Measurements from ENCODE around the gene EOGT.

Gene EOGT

GRCh38 chr3:69009559-69010410, 3.7 kb downstream of the EOGT start:
- in situ Hi-C loops (cut with MboI; ENCODE audit: low sequenced_read_pairs), result no loop called here

GRCh38 chr3:69008980-69009379, 4.5 kb downstream of the EOGT start:
- in situ Hi-C loops (cut with MboI; ENCODE audit: low sequenced_read_pairs), result no loop called here

GRCh38 chr3:69005791-69006482, 7.5 kb downstream of the EOGT start:
- in situ Hi-C loops (cut with MboI; ENCODE audit: low sequenced_read_pairs), result no loop called here

DNA sequence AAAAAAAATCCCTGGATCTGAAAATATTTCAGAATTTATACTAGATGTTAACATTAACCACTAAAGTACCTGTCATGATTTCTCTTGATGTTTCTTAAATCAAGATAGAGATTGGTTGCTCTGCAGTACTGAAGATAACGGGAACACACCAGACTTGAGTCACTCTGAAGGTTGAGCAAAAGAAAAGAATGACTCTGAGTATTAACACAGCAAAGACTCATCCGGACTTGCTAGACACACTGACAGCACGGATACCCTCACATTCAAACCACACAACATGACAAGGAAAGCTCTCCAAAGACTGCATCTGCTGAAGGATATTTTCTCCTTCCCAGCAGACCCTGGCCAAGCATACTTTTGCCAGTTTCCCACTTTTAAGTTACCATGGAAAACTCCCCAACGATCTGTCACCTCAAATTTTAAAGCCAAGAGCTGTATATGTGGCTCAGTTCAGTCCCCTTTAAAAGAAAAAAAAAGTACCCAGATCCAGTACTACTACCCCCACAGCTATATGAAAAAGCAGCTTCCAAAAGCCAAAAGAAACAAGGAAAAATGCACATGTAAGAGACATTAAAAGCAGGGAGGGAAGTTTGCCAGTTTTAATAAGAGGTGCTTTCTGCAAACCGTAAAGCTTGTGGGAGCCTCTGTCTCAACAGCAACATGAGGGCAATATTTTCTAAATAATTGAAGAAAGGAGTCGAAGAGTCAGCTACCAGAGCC, 8.3 kb downstream of the EOGT start:
- in situ Hi-C loops (cut with MboI; ENCODE audit: low sequenced_read_pairs), result no loop called here

GRCh38 chr3:69004138-69004537, 9.3 kb downstream of the EOGT start:
- in situ Hi-C loops (cut with MboI; ENCODE audit: low sequenced_read_pairs), result no loop called here

- in situ Hi-C loops (cut with MboI; ENCODE audit: low sequenced_read_pairs), result no loop called here
These were observed 13.9 kb downstream of the EOGT start for GRCh38 chr3:68999605-69000004.

GRCh38 chr3:68999158-68999557, 14.3 kb downstream of the EOGT start:
- in situ Hi-C loops (cut with MboI; ENCODE audit: low sequenced_read_pairs), result no loop called here

- in situ Hi-C loops (cut with MboI; ENCODE audit: low sequenced_read_pairs), result no loop called here
These were observed 15.6 kb downstream of the EOGT start for GRCh38 chr3:68997887-68998286.

GRCh38 chr3:68996356-68996995, 17.0 kb downstream of the EOGT start:
- in situ Hi-C loops (cut with MboI; ENCODE audit: low sequenced_read_pairs), result no loop called here

DNA sequence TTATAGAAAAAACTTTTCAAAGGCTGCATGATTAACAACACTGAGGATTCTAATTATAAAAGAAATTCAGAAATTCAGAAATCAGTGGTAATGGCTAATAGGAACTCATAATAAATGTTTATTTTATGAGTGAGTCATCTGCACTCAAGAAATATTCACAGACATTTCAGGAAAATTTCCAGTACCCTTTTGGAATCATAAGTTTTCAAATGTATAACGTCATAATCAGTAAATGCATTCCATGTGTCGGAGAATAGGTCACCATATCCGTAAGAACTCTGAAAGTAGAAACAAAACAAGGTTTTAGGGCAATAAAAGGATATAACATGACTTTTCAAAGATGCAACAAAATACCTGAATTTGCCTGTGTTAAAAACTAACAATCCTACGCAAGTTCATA, 24.7 kb downstream of the EOGT start:
- in situ Hi-C loops (cut with MboI; ENCODE audit: low sequenced_read_pairs), result no loop called here

DNA sequence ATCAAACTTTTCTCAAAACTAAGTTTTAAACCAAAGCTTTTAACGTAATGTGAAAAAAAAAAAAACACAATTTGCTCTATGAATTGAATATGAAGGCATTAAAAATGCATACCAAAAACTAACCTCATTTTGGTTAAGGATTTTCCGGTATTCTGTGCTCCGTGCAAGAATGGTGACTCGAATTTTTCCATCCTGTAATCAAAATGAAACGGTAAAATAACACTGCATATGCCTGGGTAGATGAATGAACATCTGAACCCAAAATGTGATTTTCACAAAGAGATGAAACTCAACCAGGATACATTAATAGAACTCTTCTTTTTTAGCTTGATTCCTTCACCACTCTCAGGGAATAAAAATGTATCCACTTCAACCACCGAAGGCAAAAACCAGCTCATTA, 26.2 kb downstream of the EOGT start:
- in situ Hi-C loops (cut with MboI; ENCODE audit: low sequenced_read_pairs), result no loop called here

DNA sequence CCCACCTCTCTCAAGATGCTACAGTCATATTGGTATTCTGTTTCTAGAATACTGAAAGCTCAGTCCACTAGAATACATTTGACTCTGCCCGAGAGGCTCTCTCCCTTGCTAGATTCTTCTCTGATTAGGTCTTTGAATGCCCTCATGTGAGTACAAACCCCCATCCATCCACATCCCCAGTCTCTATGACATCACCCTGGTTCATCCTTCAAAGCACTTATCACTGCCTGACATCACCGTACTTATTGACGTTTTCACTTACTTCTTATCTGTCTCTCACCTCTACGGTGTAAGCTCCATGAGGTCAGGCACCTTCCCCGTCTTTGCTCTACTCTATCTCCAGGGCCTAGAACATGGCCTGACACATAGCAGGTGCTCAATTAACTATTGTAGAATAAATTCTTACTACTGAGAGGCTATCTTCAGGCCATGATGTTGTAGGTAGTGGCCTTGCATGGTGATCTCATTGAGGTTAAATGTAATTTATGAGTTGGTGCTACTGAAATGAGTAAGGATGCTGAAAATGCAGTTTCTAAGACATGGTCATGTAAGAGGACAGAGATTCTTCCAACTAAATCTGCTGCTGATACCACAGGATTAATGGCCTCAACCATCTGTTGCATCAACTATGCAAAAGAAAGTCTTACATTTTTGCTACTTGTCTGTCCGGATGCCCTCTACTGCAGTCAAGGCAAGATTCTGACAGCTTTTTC, 26.8 kb downstream of the EOGT start:
- in situ Hi-C loops (cut with MboI; ENCODE audit: low sequenced_read_pairs), result no loop called here

DNA sequence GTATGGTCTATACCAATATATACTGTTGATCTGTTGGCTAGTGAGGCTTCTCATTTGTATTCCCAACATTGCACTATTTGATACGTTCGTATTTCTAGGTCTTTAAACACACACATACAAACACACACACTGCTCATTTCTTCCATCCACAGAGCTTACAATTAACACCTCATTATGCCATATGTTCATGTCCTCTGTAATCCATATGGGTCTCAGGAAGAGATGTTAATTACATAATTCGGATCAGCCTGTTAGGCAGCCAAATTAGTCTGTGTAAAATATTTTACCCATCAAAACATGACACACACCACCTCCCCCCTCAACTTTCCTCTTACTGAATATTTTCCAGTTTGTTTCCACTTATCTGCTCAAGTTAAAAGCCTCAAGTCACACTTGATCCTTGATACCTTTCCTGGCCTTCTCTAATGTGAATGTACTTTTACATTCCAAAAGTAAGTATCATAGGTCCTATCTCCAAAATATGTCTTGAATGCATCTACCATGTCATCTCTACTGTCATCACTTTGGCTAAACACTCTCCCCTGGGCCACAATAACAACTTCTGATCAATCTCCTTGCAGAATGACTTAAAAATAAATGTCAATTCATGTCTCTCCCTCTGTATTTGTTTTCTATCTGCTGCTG, 28.2 kb downstream of the EOGT start:
- in situ Hi-C loops (cut with MboI; ENCODE audit: low sequenced_read_pairs), result no loop called here

DNA sequence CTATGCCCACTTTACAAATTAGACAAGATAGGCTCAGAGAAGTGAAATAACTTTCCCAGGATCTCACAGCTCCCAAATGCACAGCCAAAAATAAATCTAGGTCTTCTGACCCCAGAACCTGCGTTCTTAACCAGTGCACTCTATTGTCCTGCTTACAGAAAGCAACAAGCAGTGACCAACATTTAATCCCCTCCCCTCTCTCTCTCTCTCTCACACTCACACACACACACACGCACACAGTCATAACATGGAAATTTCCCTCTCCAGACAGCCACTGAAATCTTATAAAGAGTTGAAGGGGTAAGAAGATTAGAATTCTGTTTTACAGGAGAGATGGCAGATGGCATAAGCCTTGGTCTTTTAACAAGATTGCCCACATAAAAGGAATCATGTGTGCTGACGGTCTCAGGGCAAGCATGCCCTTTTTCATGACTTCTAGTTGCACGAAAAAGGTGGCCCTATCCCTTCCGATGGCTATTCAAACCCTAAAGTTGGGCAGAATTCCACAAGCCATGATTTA, 29.4 kb downstream of the EOGT start:
- in situ Hi-C loops (cut with MboI; ENCODE audit: low sequenced_read_pairs), result no loop called here

GRCh38 chr3:68977486-68978167, 35.9 kb downstream of the EOGT start:
- in situ Hi-C loops (cut with MboI; ENCODE audit: low sequenced_read_pairs), result no loop called here

GRCh38 chr3:68974711-68975110, 38.8 kb downstream of the EOGT start:
- in situ Hi-C loops (cut with MboI; ENCODE audit: low sequenced_read_pairs), result no loop called here

DNA sequence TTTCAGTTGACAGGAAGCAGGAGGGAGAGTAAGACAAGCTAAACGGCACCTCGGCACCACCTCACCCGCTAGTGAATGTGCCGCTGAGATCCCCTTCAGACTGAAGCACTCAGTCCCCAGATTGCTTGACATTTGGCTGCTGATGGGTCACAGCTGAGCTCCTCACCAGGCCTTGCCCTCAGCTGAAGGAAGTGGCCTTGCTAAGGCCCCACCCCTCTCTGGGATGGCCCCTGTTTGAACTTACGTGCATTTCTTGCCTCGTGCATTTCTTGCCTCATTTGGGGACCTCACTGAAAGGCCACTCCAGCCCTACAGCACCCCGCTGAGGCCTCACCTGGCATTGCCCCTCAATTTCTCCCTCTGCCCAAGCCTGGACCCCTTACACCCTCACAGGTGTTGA, 39.8 kb downstream of the EOGT start:
- in situ Hi-C loops (cut with MboI; ENCODE audit: low sequenced_read_pairs), result no loop called here

GRCh38 chr3:68972358-68972979, 41.0 kb downstream of the EOGT start:
- in situ Hi-C loops (cut with MboI; ENCODE audit: low sequenced_read_pairs), result no loop called here

GRCh38 chr3:68964694-68965093, 48.8 kb downstream of the EOGT start:
- in situ Hi-C loops (cut with MboI; ENCODE audit: low sequenced_read_pairs), result no loop called here
